Measurements from ENCODE around the gene TOMM40. TPM values are rescaled to one million over a fixed set of nuclear protein-coding genes. Genes with fewer than 3 reads are reported as not detected.
"Not testable (repeated sequence)": the region's sequence is repeated elsewhere in the genome, so short reads cannot be mapped to it uniquely, and the experiment has no call there.

The TOMM40 gene
- total RNA-seq, 2 donors from 2014 or later: 38.2 to 120 TPM

DNA sequence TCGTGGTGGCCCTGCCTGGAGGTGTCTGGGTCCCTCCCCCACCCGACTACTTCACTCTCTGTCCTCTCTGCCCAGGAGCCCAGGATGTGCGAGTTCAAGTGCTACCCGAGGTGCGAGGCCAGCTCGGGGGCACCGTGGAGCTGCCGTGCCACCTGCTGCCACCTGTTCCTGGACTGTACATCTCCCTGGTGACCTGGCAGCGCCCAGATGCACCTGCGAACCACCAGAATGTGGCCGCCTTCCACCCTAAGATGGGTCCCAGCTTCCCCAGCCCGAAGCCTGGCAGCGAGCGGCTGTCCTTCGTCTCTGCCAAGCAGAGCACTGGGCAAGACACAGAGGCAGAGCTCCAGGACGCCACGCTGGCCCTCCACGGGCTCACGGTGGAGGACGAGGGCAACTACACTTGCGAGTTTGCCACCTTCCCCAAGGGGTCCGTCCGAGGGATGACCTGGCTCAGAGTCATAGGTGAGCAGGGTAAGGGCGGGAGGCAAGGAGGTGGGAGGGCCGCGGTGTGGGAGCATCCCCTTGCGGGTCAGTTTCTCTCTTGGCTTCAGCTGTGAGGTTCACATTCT is 25.8 kb upstream of the TOMM40 start:
- Mint-ChIP-seq H3K36me3 (no peaks in the 10 kb centered on the region), H3K27ac (peak overlapping the region in 1 of 2 donors; percentile 3), H3K9me3 (no peaks in the 10 kb centered on the region)
- ATAC-seq (no peak), DNase-seq (ENCODE audit: low spot score in 2 of 2) (no peak)

DNA sequence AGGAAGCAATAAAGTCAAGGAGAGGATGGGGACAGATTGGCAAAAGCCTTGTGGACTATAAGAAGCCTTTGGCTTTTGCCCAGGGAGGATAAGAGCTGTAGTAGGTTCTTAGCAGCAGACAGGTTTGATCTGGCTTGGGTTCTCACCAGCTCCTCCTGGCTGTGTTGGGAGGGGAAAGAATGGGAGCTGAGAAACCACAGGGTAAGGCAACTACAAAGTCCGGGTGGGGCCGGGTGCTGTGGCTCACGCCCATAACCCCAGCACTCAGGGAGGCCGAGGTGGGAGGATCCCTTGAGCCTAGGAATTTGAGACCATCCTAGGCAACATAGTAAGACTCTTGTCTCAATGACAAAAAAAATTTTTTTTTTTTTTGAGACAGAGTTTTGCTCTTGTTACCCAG is 24.4 kb upstream of the TOMM40 start:
- H3K27ac Mint-ChIP-seq: peak overlapping the region in 1 of 2 donors; percentile 44
- no peaks in the 10 kb centered on the region for H3K36me3 Mint-ChIP-seq
- no peaks in the 10 kb centered on the region for H3K9me3 Mint-ChIP-seq
- ATAC-seq: no peak
- DNase-seq (ENCODE audit: low spot score in 2 of 2): no peak

- Mint-ChIP-seq H3K27ac (no peak overlapping the region), H3K9me3 (no peaks in the 10 kb centered on the region)
- ATAC-seq: no peak
Observed at GRCh38 chr19:44867578-44867977, 23.5 kb upstream of the TOMM40 start.

GRCh38 chr19:44869733-44870470 is 21.2 kb upstream of the TOMM40 start:
- Mint-ChIP-seq H3K9me3 (no peaks in the 10 kb centered on the region), H3K36me3 (no peaks in the 10 kb centered on the region), H3K27ac (peak overlapping the region in 1 of 2 donors; percentile 24)
- no peak for ATAC-seq
- DNase-seq (ENCODE audit: low spot score in 2 of 2): no peak

More at GRCh38 chr19:44867578-44867977, 23.5 kb upstream of the TOMM40 start:
- no peaks in the 10 kb centered on the region for H3K36me3 Mint-ChIP-seq
- no peak for DNase-seq (ENCODE audit: low spot score in 2 of 2)

DNA sequence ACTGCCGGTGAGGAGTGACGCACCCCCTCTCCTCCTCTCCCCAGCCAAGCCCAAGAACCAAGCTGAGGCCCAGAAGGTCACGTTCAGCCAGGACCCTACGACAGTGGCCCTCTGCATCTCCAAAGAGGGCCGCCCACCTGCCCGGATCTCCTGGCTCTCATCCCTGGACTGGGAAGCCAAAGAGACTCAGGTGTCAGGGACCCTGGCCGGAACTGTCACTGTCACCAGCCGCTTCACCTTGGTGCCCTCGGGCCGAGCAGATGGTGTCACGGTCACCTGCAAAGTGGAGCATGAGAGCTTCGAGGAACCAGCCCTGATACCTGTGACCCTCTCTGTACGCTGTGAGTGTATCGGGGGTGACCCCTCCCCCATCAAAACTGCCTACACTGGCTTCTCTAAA is 19.2 kb upstream of the TOMM40 start:
- DNase-seq (ENCODE audit: low spot score in 2 of 2) (no peak), ATAC-seq (no peak)
- Mint-ChIP-seq H3K27ac (no peak overlapping the region), H3K9me3 (no peaks in the 10 kb centered on the region), H3K36me3 (no peaks in the 10 kb centered on the region)

GRCh38 chr19:44872661-44873060 is 18.4 kb upstream of the TOMM40 start:
- ATAC-seq (no peak), DNase-seq (ENCODE audit: low spot score in 2 of 2) (no peak)
- Mint-ChIP-seq H3K36me3 (no peaks in the 10 kb centered on the region), H3K27ac (no peak overlapping the region), H3K9me3 (no peaks in the 10 kb centered on the region)

- Mint-ChIP-seq H3K27ac (no peak overlapping the region), H3K36me3 (no peaks in the 10 kb centered on the region), H3K9me3 (no peaks in the 10 kb centered on the region)
- ATAC-seq (no peak), DNase-seq (ENCODE audit: low spot score in 2 of 2) (no peak)
Observed at GRCh38 chr19:44874317-44874716, 16.7 kb upstream of the TOMM40 start.

DNA sequence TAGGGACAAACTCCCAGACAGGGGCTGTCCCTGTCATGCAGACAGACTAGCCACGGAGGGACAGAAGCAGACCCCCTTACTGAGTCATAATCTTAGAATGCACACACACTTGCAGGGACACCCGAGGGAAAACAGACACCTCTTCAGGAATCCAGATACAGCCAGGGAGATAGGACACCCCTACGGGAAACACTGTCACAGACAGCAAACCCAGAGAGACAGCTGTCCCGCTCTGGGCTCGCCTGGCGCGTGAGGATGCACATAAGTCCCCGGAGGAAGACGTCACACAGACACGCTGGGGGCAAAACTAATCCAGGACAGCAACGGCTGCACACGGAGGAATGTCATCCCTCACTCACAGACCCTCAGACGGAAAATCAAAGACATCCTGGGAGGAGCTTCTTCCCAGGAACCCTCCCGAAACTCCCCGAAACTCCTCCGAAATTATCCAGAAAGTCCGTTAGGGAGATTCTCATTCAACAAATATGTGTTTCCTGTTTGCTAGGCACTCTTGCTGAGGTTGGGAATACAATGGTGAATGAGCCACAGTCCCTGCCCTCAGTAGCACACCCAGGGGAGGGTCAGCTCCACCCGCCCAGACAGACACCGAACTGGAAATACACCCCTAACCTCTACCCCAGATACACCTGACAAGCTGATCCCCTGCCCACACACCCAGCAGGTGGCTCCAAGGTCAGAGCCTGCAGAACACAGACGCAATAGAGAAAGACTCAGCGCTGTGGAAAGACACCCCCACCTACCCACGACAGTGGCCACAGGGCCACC is 15.2 kb upstream of the TOMM40 start:
- H3K36me3 Mint-ChIP-seq: no peaks in the 10 kb centered on the region
- DNase-seq (ENCODE audit: low spot score in 2 of 2) (no peak), ATAC-seq (no peak)
- no peaks in the 10 kb centered on the region for H3K9me3 Mint-ChIP-seq
- H3K27ac Mint-ChIP-seq: peak overlapping the region in 1 of 2 donors; percentile 24

- Mint-ChIP-seq H3K27ac (peak overlapping the region in 1 of 2 donors; percentile 77), H3K36me3 (no peaks in the 10 kb centered on the region), H3K9me3 (no peaks in the 10 kb centered on the region)
- no peak for DNase-seq (ENCODE audit: low spot score in 2 of 2)
- no peak for ATAC-seq
Observed at GRCh38 chr19:44876930-44877535, 14.0 kb upstream of the TOMM40 start.

GRCh38 chr19:44878120-44878865 is 12.8 kb upstream of the TOMM40 start:
- no peaks in the 10 kb centered on the region for H3K9me3 Mint-ChIP-seq
- no peak for ATAC-seq
- DNase-seq (ENCODE audit: low spot score in 2 of 2): no peak
- peak overlapping the region in 1 of 2 donors; percentile 65 for H3K27ac Mint-ChIP-seq
- H3K36me3 Mint-ChIP-seq: no peaks in the 10 kb centered on the region

DNA sequence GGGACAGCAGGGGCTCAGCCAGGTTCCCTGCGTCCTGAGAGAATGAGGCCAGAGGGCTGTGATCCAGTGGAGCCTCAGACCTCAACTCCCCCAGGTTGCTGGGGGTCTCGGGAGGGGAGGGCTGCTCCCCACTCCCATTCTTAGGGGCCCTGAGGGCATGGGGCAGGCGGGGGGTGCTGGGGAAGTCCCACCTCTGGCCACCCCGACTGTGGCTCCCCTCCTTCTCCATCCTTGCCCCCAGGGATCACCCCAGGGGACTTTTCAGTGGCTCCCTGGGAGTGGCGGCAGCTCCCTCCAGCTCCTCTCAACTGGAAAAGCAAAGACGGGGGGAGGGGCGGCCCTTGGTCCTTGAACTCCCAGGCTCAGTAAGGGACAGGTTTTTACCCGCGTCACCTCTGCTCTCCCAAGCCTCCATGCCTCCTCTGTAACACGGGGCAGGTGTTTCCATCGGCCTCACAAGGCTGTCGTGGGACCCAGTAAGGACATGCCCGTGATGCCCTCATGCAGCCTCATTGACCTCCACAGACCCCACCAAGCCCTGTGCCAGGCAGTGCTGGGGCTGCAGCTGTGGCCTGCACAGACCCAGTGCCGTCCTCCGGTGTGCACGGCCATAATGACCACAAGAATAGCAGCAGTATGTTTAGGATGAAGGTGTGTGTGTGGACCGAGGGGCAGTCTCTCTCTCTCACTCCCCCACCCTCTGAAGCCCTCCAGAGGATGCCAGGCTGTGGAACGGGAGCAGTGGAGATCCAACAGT is 11.6 kb upstream of the TOMM40 start:
- Mint-ChIP-seq H3K27ac (no peak overlapping the region), H3K36me3 (no peaks in the 10 kb centered on the region), H3K9me3 (no peaks in the 10 kb centered on the region)
- ATAC-seq (no peak), DNase-seq (ENCODE audit: low spot score in 2 of 2) (no peak)

DNA sequence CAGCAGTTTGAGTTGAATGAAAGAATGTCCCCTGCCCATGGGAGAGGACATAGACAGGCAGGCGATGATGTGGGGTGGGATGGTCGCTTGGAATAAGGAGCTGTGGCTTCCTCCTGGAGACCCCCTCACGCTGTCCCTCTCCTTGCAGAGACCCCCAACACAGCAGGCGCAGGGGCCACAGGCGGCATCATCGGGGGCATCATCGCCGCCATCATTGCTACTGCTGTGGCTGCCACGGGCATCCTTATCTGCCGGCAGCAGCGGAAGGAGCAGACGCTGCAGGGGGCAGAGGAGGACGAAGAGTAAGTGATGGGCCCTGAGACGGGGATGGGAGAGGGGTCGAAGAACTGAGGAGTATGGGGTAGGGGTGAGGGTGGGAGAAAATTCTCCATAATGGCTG is 9.0 kb upstream of the TOMM40 start:
- Mint-ChIP-seq H3K9me3 (no peaks in the 10 kb centered on the region), H3K27ac (peak overlapping the region in 1 of 2 donors; percentile 71), H3K36me3 (no peaks in the 10 kb centered on the region)
- no peak for DNase-seq (ENCODE audit: low spot score in 2 of 2)
- ATAC-seq: no peak

DNA sequence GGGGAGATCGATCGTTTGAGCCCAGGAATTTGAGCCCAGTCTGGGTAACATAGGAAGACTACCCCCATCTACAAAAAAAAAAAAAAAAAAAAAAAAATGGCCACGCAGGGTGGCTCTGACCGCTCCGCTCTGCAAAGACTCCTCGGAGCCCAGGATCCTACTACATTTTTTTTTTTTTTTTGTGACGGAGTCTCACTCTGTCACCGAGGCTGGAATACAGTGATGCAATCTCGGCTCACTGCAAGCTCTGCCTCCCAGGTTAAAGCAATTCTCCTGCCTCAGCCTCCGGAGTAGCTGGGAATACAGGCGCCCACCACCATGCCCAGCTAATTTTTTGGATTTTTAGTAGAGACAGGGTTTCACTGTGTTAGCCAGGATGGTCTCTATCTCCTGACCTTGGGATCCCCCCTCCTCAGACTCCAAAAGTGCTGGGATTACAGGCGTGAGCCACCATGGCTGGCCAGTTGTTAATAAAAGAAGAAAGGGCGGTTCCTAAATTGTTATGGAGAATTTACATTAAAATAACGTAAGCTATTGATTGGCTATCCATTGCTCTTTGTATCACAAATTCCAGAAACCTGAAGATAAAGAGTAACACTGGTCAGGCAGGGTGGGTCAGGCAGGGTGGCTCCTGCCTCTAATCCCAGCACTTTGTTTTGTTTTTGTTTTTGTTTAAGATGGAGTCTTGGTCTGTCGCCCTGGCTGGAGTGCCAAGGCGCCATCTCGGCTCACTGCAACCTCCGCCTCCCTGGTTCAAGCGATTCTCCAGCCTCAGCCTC is 8.2 kb upstream of the TOMM40 start:
- not testable (repeated sequence) for DNase-seq (ENCODE audit: low spot score in 2 of 2); ATAC-seq; H3K36me3 Mint-ChIP-seq

GRCh38 chr19:44883922-44884321 is 7.1 kb upstream of the TOMM40 start:
- ATAC-seq: no peak
- no peak for DNase-seq (ENCODE audit: low spot score in 2 of 2)
- Mint-ChIP-seq H3K27ac (no peak overlapping the region), H3K9me3 (no peaks in the 10 kb centered on the region), H3K36me3 (no peaks in the 10 kb centered on the region)

More for the DNA sequence above, 8.2 kb upstream of the TOMM40 start:
- not testable (repeated sequence) for H3K27ac Mint-ChIP-seq, H3K9me3 Mint-ChIP-seq

DNA sequence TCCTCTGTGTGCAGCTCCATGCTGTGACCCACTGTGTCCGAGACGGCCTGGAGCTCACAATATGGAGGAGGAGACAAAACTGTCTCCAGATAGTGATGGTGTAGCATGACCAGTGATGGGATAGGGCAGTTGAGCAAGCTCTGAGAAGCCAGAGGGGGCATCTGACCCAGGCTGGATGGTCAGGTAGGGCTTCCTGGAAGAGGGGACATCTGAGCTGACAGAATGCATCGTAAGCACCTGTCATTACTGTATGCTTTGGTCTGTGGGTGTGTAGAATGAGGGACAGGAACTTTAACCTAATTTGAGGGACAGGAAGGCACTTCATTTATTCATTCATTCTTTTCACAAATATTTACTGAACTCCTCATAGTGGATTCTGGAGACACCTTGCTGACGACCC is 6.5 kb upstream of the TOMM40 start:
- Mint-ChIP-seq H3K9me3 (no peaks in the 10 kb centered on the region), H3K36me3 (no peaks in the 10 kb centered on the region), H3K27ac (peak overlapping the region in 1 of 2 donors; percentile 33)
- no peak for ATAC-seq
- no peak for DNase-seq (ENCODE audit: low spot score in 2 of 2)
